Caco-2 (cell line): Measurements from ENCODE around the gene SULT2B1. TPM values are rescaled to one million over a fixed set of nuclear protein-coding genes. Genes with fewer than 3 reads are reported as not detected.

Experiments
- BruUV-seq: library from RNA; stranded (reverse); fragments of 400-500 nt; replicated peaks from 2 replicates; lab custom pipeline; 2021; lab: Mats Ljungman, UMichigan
- CTCF ChIA-PET: fragments of 300-600 bp; sonication (Branson Sonifier 250); formaldehyde crosslinking; loops from one replicate; lab custom pipeline; 2022; ENCODE audit warnings: antibody characterized with exemption; lab: Charles Lee
- POLR2A ChIA-PET: fragments of 300-600 bp; sonication (Branson Sonifier 250); formaldehyde crosslinking; loops from one replicate; lab custom pipeline; 2022; ENCODE audit warnings: antibody characterized with exemption; lab: Charles Lee
- DNase-seq, 2 experiments: peaks; one replicate each; pipeline versions ENCODE4 v3.0.0 to v3.0.0-alpha.2; 2020 to 2022
- H3K27me3 ChIP-seq: replicated peaks from 2 replicates; pipeline ENCODE4 v1.6.0; 2011; ENCODE audit warnings: low read length; ENCODE audit not compliant: control insufficient read depth, insufficient read depth
- H3K36me3 ChIP-seq: 2 replicates; pipeline ENCODE4 v1.5.1; 2011; ENCODE audit warnings: low read length; ENCODE audit not compliant: control insufficient read depth, insufficient read depth
- H3K4me1 ChIP-seq: fragments of 250-450 bp; sonication (Bioruptor Pico); 2 replicates; pipeline ENCODE4 v1.5.1; 2020; ENCODE audit warnings: mild to moderate bottlenecking
- H3K4me3 ChIP-seq: 2 replicates; pipeline ENCODE4 v1.5.1; 2011; ENCODE audit warnings: low read depth, mild to moderate bottlenecking, control low read depth, low read length
- H3K9me3 ChIP-seq: fragments of 250-450 bp; sonication (Bioruptor Pico); 2 replicates; pipeline ENCODE4 v1.5.1; 2020; ENCODE audit warnings: mild to moderate bottlenecking, moderate library complexity
- H3K27ac Mint-ChIP-seq: one replicate; pipeline ENCODE4 v1.8.0; 2022; ENCODE audit warnings: mixed read lengths; ENCODE audit not compliant: unreplicated experiment
- H3K27me3 Mint-ChIP-seq: one replicate; pipeline ENCODE4 v1.8.0; 2022; ENCODE audit warnings: mixed read lengths; ENCODE audit not compliant: insufficient read depth, unreplicated experiment
- H3K36me3 Mint-ChIP-seq: one replicate; pipeline ENCODE4 v1.8.0; 2022; ENCODE audit warnings: mild to moderate bottlenecking, mixed read lengths; ENCODE audit not compliant: insufficient read depth, unreplicated experiment
- H3K4me1 Mint-ChIP-seq: one replicate; pipeline ENCODE4 v1.8.0; 2022; ENCODE audit warnings: low read depth, mixed read lengths; ENCODE audit not compliant: unreplicated experiment
- H3K4me3 Mint-ChIP-seq: one replicate; pipeline ENCODE4 v1.8.0; 2022; ENCODE audit warnings: mild to moderate bottlenecking, moderate library complexity, mixed read lengths; ENCODE audit not compliant: unreplicated experiment
- H3K9me3 Mint-ChIP-seq: one replicate; pipeline ENCODE4 v1.8.0; 2022; ENCODE audit warnings: mixed read lengths; ENCODE audit not compliant: unreplicated experiment
- intact Hi-C: fragments of 100-400 bp; cut with micrococcal nuclease; formaldehyde crosslinking; loops from one replicate; pipeline ENCODE4 v1.10.0; 2022; ENCODE audit not compliant: unreplicated experiment
- total RNA-seq: library from RNA; stranded (reverse); gene quantifications from 2 replicates; pipeline ENCODE4 v1.2.3, GENCODE V29; 2022
- TF ChIP-seq, protein P1 (sequence below), 2 experiments: fragments of 200-600 bp in 1 of 2; IDR thresholded peaks; 1 replicate in 1 of 2; 2 replicates in 1 of 2; pipeline versions ENCODE4 v1.5.1 to v1.8.0; 2011 to 2022; ENCODE audit warnings: antibody characterized with exemption in 1 of 2, control low read depth in 1 of 2, inconsistent platforms in 1 of 2, low read depth in 1 of 2, low read length in 1 of 2, mild to moderate bottlenecking in 1 of 2, moderate library complexity in 1 of 2; ENCODE audit not compliant: insufficient read depth in 1 of 2, severe bottlenecking in 1 of 2, unreplicated experiment in 1 of 2

SULT2B1 gene
- total RNA-seq, 1 experiment from 2014 or later, result 1.4 TPM

- H3K36me3 ChIP-seq, result no peaks in the 10 kb centered on the region
- no TSS peak for BruUV-seq
- no peak overlapping the region for H3K27ac Mint-ChIP-seq
- H3K27me3 ChIP-seq, result no peaks in the 10 kb centered on the region
- H3K9me3 Mint-ChIP-seq, result peaks cover 9% of the 10 kb centered on the region
- ChIA-PET CTCF (interaction anchor here (0.6 kb wide), 1 partner anchor 9 kb away, joined by 5 read pairs; no protein-coding TSS in a partner anchor), POLR2A (no interaction called here)
- peaks cover 15% of the 10 kb centered on the region for H3K4me1 ChIP-seq
- H3K9me3 ChIP-seq, result no peaks in the 10 kb centered on the region
- H3K4me1 Mint-ChIP-seq, result peaks cover 29% of the 10 kb centered on the region
- no peaks in the 10 kb centered on the region for H3K27me3 Mint-ChIP-seq
- no peak overlapping the region for H3K4me3 Mint-ChIP-seq
- intact Hi-C loops, result no loop called here
- H3K36me3 Mint-ChIP-seq, result peaks cover 16% of the 10 kb centered on the region
- TF ChIP-seq, protein P1, sequence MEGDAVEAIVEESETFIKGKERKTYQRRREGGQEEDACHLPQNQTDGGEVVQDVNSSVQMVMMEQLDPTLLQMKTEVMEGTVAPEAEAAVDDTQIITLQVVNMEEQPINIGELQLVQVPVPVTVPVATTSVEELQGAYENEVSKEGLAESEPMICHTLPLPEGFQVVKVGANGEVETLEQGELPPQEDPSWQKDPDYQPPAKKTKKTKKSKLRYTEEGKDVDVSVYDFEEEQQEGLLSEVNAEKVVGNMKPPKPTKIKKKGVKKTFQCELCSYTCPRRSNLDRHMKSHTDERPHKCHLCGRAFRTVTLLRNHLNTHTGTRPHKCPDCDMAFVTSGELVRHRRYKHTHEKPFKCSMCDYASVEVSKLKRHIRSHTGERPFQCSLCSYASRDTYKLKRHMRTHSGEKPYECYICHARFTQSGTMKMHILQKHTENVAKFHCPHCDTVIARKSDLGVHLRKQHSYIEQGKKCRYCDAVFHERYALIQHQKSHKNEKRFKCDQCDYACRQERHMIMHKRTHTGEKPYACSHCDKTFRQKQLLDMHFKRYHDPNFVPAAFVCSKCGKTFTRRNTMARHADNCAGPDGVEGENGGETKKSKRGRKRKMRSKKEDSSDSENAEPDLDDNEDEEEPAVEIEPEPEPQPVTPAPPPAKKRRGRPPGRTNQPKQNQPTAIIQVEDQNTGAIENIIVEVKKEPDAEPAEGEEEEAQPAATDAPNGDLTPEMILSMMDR (IDR thresholded peaks at IDR 0.05; ENCODE audit: insufficient read depth in 1 of 2, low read depth in 1 of 2, low read length in 1 of 2, severe bottlenecking in 1 of 2, unreplicated experiment in 1 of 2), result no peak
- H3K4me3 ChIP-seq, result no peak overlapping the region
- no peak for DNase-seq
Measured at GRCh38 chr19:48642862-48643261, 90.9 kb downstream of the SULT2B1 start.

DNA sequence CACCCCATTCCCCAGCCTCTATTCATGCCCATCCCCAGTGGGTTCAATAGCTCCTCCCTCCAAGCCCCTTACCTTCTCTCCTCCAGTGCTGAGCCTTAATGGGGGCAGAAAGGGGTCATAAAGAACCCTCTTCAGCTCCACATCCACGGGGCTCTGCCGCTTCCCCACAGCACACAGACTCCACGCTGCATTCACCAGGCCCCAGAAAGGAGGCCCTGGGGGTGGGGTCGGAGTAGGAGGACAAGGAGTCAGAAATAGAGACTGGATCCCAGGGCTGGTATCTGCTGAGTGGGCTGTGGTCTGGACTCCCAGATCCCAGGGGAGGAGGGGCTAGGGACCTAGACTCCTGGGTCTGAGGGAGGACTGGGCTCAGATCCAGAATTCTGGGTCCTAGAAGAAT, 92.4 kb downstream of the SULT2B1 start:
- no TSS peak for BruUV-seq
- intact Hi-C loops, result no loop called here
- POLR2A ChIA-PET, result no interaction called here
- Histone ChIP-seq H3K9me3 (no peaks in the 10 kb centered on the region), H3K36me3 (no peaks in the 10 kb centered on the region), H3K4me1 (peaks cover 9% of the 10 kb centered on the region; the same call in 1 of the 2 replicates), H3K4me3 (no peak overlapping the region), H3K27me3 (no peaks in the 10 kb centered on the region)
- Mint-ChIP-seq H3K27me3 (no peaks in the 10 kb centered on the region), H3K4me1 (peaks cover 16% of the 10 kb centered on the region), H3K9me3 (no peaks in the 10 kb centered on the region), H3K4me3 (no peak overlapping the region), H3K36me3 (peaks cover 2% of the 10 kb centered on the region), H3K27ac (no peak overlapping the region)
- no peak for DNase-seq
- TF ChIP-seq, protein P1 (IDR thresholded peaks at IDR 0.05; ENCODE audit: insufficient read depth in 1 of 2, low read depth in 1 of 2, low read length in 1 of 2, severe bottlenecking in 1 of 2, unreplicated experiment in 1 of 2), result no peak
- CTCF ChIA-PET, result interaction anchor here (0.5 to 2.7 kb wide), 2 partner anchors 92 to 95 kb away, joined by 4 to 28 read pairs; no protein-coding TSS in a partner anchor

- ChIA-PET POLR2A (interaction anchor here (0.6 to 2.1 kb wide), 5 partner anchors 15 to 227 kb away, joined by 4 to 12 read pairs (median 7); partner anchors contain the start of genes PPP1R15A, RPL18 and SPHK2), CTCF (interaction anchor here (0.5 to 2.7 kb wide), 13 partner anchors 30 to 1308 kb away, joined by 3 to 28 read pairs (median 6); partner anchors contain the start of gene FUT2)
- H3K4me3 Mint-ChIP-seq, result peak overlapping the region; percentile 77
- peaks cover 16% of the 10 kb centered on the region for H3K4me1 Mint-ChIP-seq
- Histone ChIP-seq H3K4me1 (peaks cover 9% of the 10 kb centered on the region; the same call in 1 of the 2 replicates), H3K4me3 (peak overlapping the region; percentile 56), H3K36me3 (no peaks in the 10 kb centered on the region), H3K9me3 (no peaks in the 10 kb centered on the region), H3K27me3 (no peaks in the 10 kb centered on the region)
- H3K27ac Mint-ChIP-seq, result peak overlapping the region; percentile 69
- TF ChIP-seq, protein P1 (IDR thresholded peaks at IDR 0.05; ENCODE audit: insufficient read depth in 1 of 2, low read depth in 1 of 2, low read length in 1 of 2, severe bottlenecking in 1 of 2, unreplicated experiment in 1 of 2), result no peak
- intact Hi-C loops, result loop anchor here (5.0 kb wide), 1 partner anchor 42 kb away; no protein-coding TSS in a partner anchor
- H3K27me3 Mint-ChIP-seq, result no peaks in the 10 kb centered on the region
- DNase-seq, result peak; percentile 72 to 76
- no TSS peak for BruUV-seq
- H3K36me3 Mint-ChIP-seq, result no peaks in the 10 kb centered on the region
- no peaks in the 10 kb centered on the region for H3K9me3 Mint-ChIP-seq
Measured at GRCh38 chr19:48644839-48645619, 93.1 kb downstream of the SULT2B1 start.
